ENCODE results near the gene HDAC4.

- no peak for TF ChIP-seq CTCF (IDR thresholded peaks at IDR 0.05; ENCODE audit: low read depth, low read length, missing input control)
- TF ChIP-seq YY1 (IDR thresholded peaks at IDR 0.05) = no peak
- TF ChIP-seq, protein P1, sequence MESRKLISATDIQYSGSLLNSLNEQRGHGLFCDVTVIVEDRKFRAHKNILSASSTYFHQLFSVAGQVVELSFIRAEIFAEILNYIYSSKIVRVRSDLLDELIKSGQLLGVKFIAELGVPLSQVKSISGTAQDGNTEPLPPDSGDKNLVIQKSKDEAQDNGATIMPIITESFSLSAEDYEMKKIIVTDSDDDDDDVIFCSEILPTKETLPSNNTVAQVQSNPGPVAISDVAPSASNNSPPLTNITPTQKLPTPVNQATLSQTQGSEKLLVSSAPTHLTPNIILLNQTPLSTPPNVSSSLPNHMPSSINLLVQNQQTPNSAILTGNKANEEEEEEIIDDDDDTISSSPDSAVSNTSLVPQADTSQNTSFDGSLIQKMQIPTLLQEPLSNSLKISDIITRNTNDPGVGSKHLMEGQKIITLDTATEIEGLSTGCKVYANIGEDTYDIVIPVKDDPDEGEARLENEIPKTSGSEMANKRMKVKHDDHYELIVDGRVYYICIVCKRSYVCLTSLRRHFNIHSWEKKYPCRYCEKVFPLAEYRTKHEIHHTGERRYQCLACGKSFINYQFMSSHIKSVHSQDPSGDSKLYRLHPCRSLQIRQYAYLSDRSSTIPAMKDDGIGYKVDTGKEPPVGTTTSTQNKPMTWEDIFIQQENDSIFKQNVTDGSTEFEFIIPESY (IDR thresholded peaks at IDR 0.05) = no peak
- no peak for TF ChIP-seq RAD21 (IDR thresholded peaks at IDR 0.05)
Measured at GRCh38 chr2:239360008-239360407, 40.8 kb downstream of the HDAC4 start.
